ENCODE data around the gene SCFD2. TPM values are rescaled to one million over a fixed set of nuclear protein-coding genes. Genes with fewer than 3 reads are reported as not detected.

SCFD2 gene
- total and polyA plus RNA-seq, 2 of the 8 experiments (the other 6 are each of a cell fraction or from before 2014, with no cell fraction given) = 6.2 to 10.2 TPM

DNA sequence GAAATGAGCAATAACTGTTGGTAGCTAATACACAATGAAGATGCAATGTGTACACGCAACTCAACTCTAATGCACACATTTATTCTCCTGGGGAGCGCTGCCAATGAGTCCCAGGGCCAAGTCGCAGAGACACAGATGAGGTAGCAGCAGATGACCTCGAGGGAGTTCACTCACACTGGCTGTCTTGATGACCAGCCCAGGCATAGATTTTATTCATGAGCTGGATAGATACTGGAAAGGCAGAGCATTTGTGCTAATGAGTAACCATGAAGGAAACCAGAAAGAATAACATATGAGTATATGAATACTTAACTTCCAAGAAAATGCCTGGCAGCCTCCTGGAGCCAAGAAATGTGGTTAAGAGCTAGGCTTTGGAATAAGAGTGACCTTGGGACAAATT, 461.4 kb downstream of the SCFD2 start (continued):
- TF ChIP-seq GABPA (IDR thresholded peaks at IDR 0.05; ENCODE audit: borderline replicate concordance, insufficient read depth, low read length) = no peak
- no peak for TF ChIP-seq CBX8 (IDR thresholded peaks at IDR 0.05; ENCODE audit: borderline replicate concordance, low read depth, low read length)
- TF ChIP-seq, protein P1, sequence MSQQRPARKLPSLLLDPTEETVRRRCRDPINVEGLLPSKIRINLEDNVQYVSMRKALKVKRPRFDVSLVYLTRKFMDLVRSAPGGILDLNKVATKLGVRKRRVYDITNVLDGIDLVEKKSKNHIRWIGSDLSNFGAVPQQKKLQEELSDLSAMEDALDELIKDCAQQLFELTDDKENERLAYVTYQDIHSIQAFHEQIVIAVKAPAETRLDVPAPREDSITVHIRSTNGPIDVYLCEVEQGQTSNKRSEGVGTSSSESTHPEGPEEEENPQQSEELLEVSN (IDR thresholded peaks at IDR 0.05) = no peak
- TF ChIP-seq NANOG (IDR thresholded peaks at IDR 0.05; ENCODE audit: insufficient read depth, low read depth, low read length, poor library complexity, severe bottlenecking) = no peak
- no peak for TF ChIP-seq TEAD4 (IDR thresholded peaks at IDR 0.05; ENCODE audit: low read depth, low read length)
- no peak for TF ChIP-seq RNF2 (IDR thresholded peaks at IDR 0.05; ENCODE audit: borderline replicate concordance, low read depth, low read length, missing control alignments, poor library complexity, severe bottlenecking)
- TF ChIP-seq HDAC2 (IDR thresholded peaks at IDR 0.05; ENCODE audit: borderline replicate concordance in 1 of 2, low read depth in 2 of 2, low read length in 2 of 2) = no peak
- no peak for TF ChIP-seq ASH2L (IDR thresholded peaks at IDR 0.05; ENCODE audit: low read length)
- no peak for TF ChIP-seq KDM5A (IDR thresholded peaks at IDR 0.05; ENCODE audit: low read length)

All from H1 (cell line).